Erythroblast (primary cell): Measurements from ENCODE around the gene C22orf39.

ENCODE experiments used
- GATA1 ChIP-seq: IDR thresholded peaks from 2 replicates; pipeline ENCODE4 v1.6.1; 2011; ENCODE audit warnings: low read depth, mild to moderate bottlenecking, control low read depth, low read length, moderate library complexity
- POLR2A ChIP-seq: IDR thresholded peaks from 2 replicates; pipeline ENCODE4 v1.6.1; 2011; ENCODE audit warnings: mild to moderate bottlenecking, low read length

DNA sequence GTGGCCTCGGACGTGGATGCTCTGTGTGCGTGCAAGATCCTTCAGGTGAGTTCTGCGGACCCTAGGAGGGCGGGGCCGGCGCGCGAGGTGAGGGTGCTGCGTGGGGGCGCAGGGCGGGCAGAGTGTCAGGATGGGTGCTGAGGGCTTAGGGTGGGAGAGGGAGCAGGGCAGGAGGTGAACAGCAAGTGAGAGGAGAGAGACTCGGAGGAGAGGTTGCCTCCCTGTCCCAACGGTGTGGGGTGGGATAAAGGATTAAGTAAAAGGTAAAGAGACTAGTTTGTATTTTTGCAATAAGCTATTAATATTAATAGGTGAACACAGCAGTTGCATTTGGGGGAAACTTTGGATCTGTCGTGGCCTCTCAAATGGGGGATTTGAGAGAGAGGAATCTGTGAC, 32.7 kb upstream of the C22orf39 start:
- TF ChIP-seq POLR2A (no peak), GATA1 (no peak)
